ENCODE measurements around the gene SH3RF3. TPM values are rescaled to one million over a fixed set of nuclear protein-coding genes. Genes with fewer than 3 reads are reported as not detected.

Gene SH3RF3
- total and polyA plus RNA-seq, 9 of the 15 experiments (the other 6 are each of a cell fraction or from before 2014, with no cell fraction given) = 0.02 TPM; not detected in 8

- no TSS peak for BruUV-seq (replicated peaks)
Measured at GRCh38 chr2:109427661-109428091, 298.7 kb downstream of the SH3RF3 start.

More at GRCh38 chr2:109427661-109428091, 298.7 kb downstream of the SH3RF3 start:
- H3K4me2 ChIP-seq (ENCODE audit: insufficient read depth, low read length) = no peak overlapping the region
- peaks cover 3% of the 10 kb centered on the region; the same call in 1 of the 2 replicates for H4K20me1 ChIP-seq (replicated peaks; ENCODE audit: control insufficient read depth, insufficient read depth, low read length)
- no peak for FAIRE-seq
- H3K27ac ChIP-seq (ENCODE audit: extremely low read depth, low read depth, low read length) = no peak overlapping the region
- ChIA-PET CTCF (ENCODE audit: low intra/inter-chr PET ratio) (no interaction called here), POLR2A (interaction anchor here (0.6 to 0.7 kb wide), 2 partner anchors 178 to 183 kb away, joined by 3 read pairs; no protein-coding TSS in a partner anchor)
- no peaks in the 10 kb centered on the region for H3K79me2 ChIP-seq (ENCODE audit: control insufficient read depth, insufficient read depth, low read length)
- H3K4me1 ChIP-seq (replicated peaks in 1 of 2; ENCODE audit: control insufficient read depth in 2 of 2, insufficient read depth in 2 of 2, low read length in 2 of 2) = no peaks in the 10 kb centered on the region
- no peak overlapping the region for H2AFZ ChIP-seq (ENCODE audit: low read depth, low read length)
- no peaks in the 10 kb centered on the region for H3K9me3 ChIP-seq (replicated peaks; ENCODE audit: control insufficient read depth, insufficient read depth, low read depth, low read length)
- in situ Hi-C loops (cut with MboI) (no loop called here), intact Hi-C loops (cut with micrococcal nuclease) (no loop called here)
- DNase-seq (ENCODE audit: extremely low read depth in 1 of 4, low spot score in 3 of 4) = no peak
- WGBS (ENCODE audit: insufficient coverage, low coverage, missing lambda C conversion rate) = 2% methylated on average over 11 of the region's 11 CpGs
- no peak overlapping the region for H3K4me3 ChIP-seq
- no peak overlapping the region for H3K9ac ChIP-seq (ENCODE audit: insufficient read depth in 1 of 2, low read depth in 2 of 2, low read length in 2 of 2)
- no peaks in the 10 kb centered on the region for H3K9me1 ChIP-seq (ENCODE audit: control insufficient read depth, insufficient read depth, low read length)
- TF ChIP-seq CREB3 (tag; conservative IDR thresholded peaks at IDR 0.05; ENCODE audit: low read depth) (no peak), BRF2 (IDR thresholded peaks at IDR 0.05; ENCODE audit: borderline replicate concordance, insufficient read depth, insufficient read length) (no peak)
- peaks cover 6 to 49% of the 10 kb centered on the region in 2 experiments; a peak in 4 of 5 replicates for H3K27me3 ChIP-seq (ENCODE audit: control insufficient read depth in 2 of 2, insufficient read depth in 2 of 2, low read length in 2 of 2)
- no peaks in the 10 kb centered on the region for H3K36me3 ChIP-seq (ENCODE audit: control insufficient read depth, insufficient read depth, low read length)
- ATAC-seq = no peak
